Adrenal gland (tissue), 12 donors: ENCODE results near the gene ANKRD62. TPM values are rescaled to one million over a fixed set of nuclear protein-coding genes. Genes with fewer than 3 reads are reported as not detected.

ENCODE experiments used
- DNase-seq, 7 donors: peaks; one replicate each; pipeline ENCODE4 v3.0.0-alpha.2; 2019 to 2020
- H3K27ac ChIP-seq, 5 donors: fragments of 200-600 bp; sonication (generic) in 4 of 5; 1 replicate in 3 of 5; 2 replicates in 2 of 5; pipeline versions ENCODE4 v1.5.1 to v1.8.0; 2016 to 2020; ENCODE audit warnings: mild to moderate bottlenecking in 1 of 5
- H3K27me3 ChIP-seq: fragments of 200-600 bp; 2 replicates; pipeline ENCODE4 v1.8.0; 2021
- H3K36me3 ChIP-seq, 2 donors: fragments of 200-600 bp; replicated peaks in 1 of 2; 1 replicate in 1 of 2; 2 replicates in 1 of 2; pipeline versions ENCODE4 v1.5.1 to v1.8.0; 2018 to 2022
- H3K4me1 ChIP-seq, 2 donors: fragments of 200-600 bp; replicated peaks in 1 of 2; 1 replicate in 1 of 2; 2 replicates in 1 of 2; pipeline versions ENCODE4 v1.5.1 to v1.8.0; 2018 to 2021
- H3K4me3 ChIP-seq, 4 donors: fragments of 200-600 bp; sonication (generic) in 3 of 4; one replicate each; pipeline ENCODE4 v1.5.1; 2016 to 2018
- H3K9me3 ChIP-seq, 3 donors: fragments of 200-600 bp; sonication (generic) in 1 of 3; replicated peaks in 1 of 3; 1 replicate in 2 of 3; 2 replicates in 1 of 3; pipeline versions ENCODE4 v1.5.1 to v1.8.0; 2016 to 2021
- CTCF ChIP-seq, 6 experiments: fragments of 450-650 bp in 4 of 6; fragments of 200-600 bp in 2 of 6; sonication (generic) in 1 of 6; IDR thresholded peaks; 1 replicate in 5 of 6; 2 replicates in 1 of 6; pipeline versions ENCODE4 v1.5.1 to v1.8.0; 2016 to 2021; ENCODE audit warnings: antibody characterized with exemption in 6 of 6, mild to moderate bottlenecking in 2 of 6, moderate library complexity in 1 of 6
- POLR2A ChIP-seq, 2 donors: fragments of 450-650 bp; IDR thresholded peaks; one replicate each; pipeline ENCODE4 v1.6.1; 2017; ENCODE audit warnings: antibody characterized with exemption in 2 of 2, mild to moderate bottlenecking in 2 of 2, moderate library complexity in 1 of 2
- WGBS, 4 donors: extraction: QIAGEN DNeasy Blood & Tissue Kit in 2 of 4; methylation state at CpG; one replicate each; pipeline versions ENCODE4 v1.1.5 to v1.1.7; 2013 to 2017; 5-methylcytosine and 5-hydroxymethylcytosine counted together
- intact Hi-C, 2 donors: fragments of 100-400 bp; cut with DNase I; formaldehyde crosslinking; loops; one replicate each; pipeline versions ENCODE4 v1.14.1 to v1.15.0; 2022 to 2023
- polyA plus RNA-seq, 3 donors: library from polyadenylated mRNA; stranded (reverse); fragments of 200-250 nt in 2 of 3; fragments of 350-450 nt in 1 of 3; fragmentation: Illumina TruSeq in 1 of 3; extraction: RNeasy Lipid Tissue Mini Kit (QIAGEN cat#74804) in 1 of 3; gene quantifications; one replicate each; pipeline ENCODE4 v1.2.3, GENCODE V29; 2013 to 2014
- total RNA-seq, 9 donors: library from RNA; depleted of rRNA in 4 of 9; stranded (reverse); fragments of >200 nt in 4 of 9; fragments of 120-200 nt in 1 of 9; fragmentation: NEBNext Ultra II Directional in 1 of 9; extraction: Animal tissue kit (Norgen Biotek cat#: 25700) in 1 of 9; gene quantifications; one replicate each; pipeline versions ENCODE4 v1.1.0 to v1.2.4, GENCODE V29; 2013 to 2023
- donor health status: healthy with polysubstance abuse.
- donor health status: Bipolar disorder and iron deficiency.
- donor health status: DM: yes; HTN: yes; CAD: no.
- donor health status: DM: no; HTN: no; CAD: no.
- donor health status: DM: no; HTN: no; CAD: no.
- donor health status: DM: yes; HTN: yes; CAD: no.

The ANKRD62 gene
- total and polyA plus RNA-seq, 12 donors, result not detected

- DNase-seq, result no peak
- intact Hi-C loops, result no loop called here
- H3K27ac ChIP-seq, result no peak overlapping the region
- no peaks in the 10 kb centered on the region for H3K9me3 ChIP-seq
- no peaks in the 10 kb centered on the region for H3K27me3 ChIP-seq
- H3K4me3 ChIP-seq, result no peak overlapping the region
- TF ChIP-seq CTCF (IDR thresholded peaks at IDR 0.05) (no peak), POLR2A (IDR thresholded peaks at IDR 0.05) (no peak)
- no peaks in the 10 kb centered on the region for H3K4me1 ChIP-seq
- 89 to 95% (median 93%) methylated on average over 9 to 13 of the region's 13 CpGs for WGBS, 4 donors
- H3K36me3 ChIP-seq, result no peaks in the 10 kb centered on the region
These were observed 8.5 kb upstream of the ANKRD62 start for GRCh38 chr18:12085136-12085535.

GRCh38 chr18:12085786-12086185 is 7.9 kb upstream of the ANKRD62 start:
- no peak overlapping the region for H3K4me3 ChIP-seq
- 94 to 100% (median 99%) methylated on average over 2 to 4 of the region's 4 CpGs for WGBS, 4 donors
- H3K27ac ChIP-seq, result no peak overlapping the region
- no peaks in the 10 kb centered on the region for H3K27me3 ChIP-seq
- DNase-seq, result no peak
- no peaks in the 10 kb centered on the region for H3K36me3 ChIP-seq
- TF ChIP-seq CTCF (IDR thresholded peaks at IDR 0.05) (no peak), POLR2A (IDR thresholded peaks at IDR 0.05) (no peak)
- no peaks in the 10 kb centered on the region for H3K4me1 ChIP-seq
- intact Hi-C loops, result no loop called here
- no peaks in the 10 kb centered on the region for H3K9me3 ChIP-seq

- Histone ChIP-seq H3K9me3 (no peaks in the 10 kb centered on the region), H3K27me3 (no peaks in the 10 kb centered on the region), H3K36me3 (no peaks in the 10 kb centered on the region), H3K4me3 (no peak overlapping the region), H3K27ac (no peak overlapping the region), H3K4me1 (no peaks in the 10 kb centered on the region)
- no peak for DNase-seq
- intact Hi-C loops, result no loop called here
- 87 to 100% (median 90%) methylated on average over 3 to 5 of the region's 5 CpGs for WGBS, 4 donors
- no peak for TF ChIP-seq POLR2A (IDR thresholded peaks at IDR 0.05)
These were observed 7.4 kb upstream of the ANKRD62 start for GRCh38 chr18:12086249-12086648.

- no peaks in the 10 kb centered on the region for H3K36me3 ChIP-seq
- TF ChIP-seq CTCF (IDR thresholded peaks at IDR 0.05), result no peak
- no peak for TF ChIP-seq POLR2A (IDR thresholded peaks at IDR 0.05)
- 87 to 92% (median 91%) methylated on average over 14 to 18 of the region's 18 CpGs for WGBS, 4 donors
- H3K27me3 ChIP-seq, result no peaks in the 10 kb centered on the region
- no peak for DNase-seq
- intact Hi-C loops, result no loop called here
- H3K9me3 ChIP-seq, result no peaks in the 10 kb centered on the region
- no peaks in the 10 kb centered on the region for H3K4me1 ChIP-seq
- H3K4me3 ChIP-seq, result no peak overlapping the region
- H3K27ac ChIP-seq, result no peak overlapping the region
These were observed 6.8 kb upstream of the ANKRD62 start for GRCh38 chr18:12086677-12087470.
